ENCODE results near the gene HOXA1.

Gene HOXA1

DNA sequence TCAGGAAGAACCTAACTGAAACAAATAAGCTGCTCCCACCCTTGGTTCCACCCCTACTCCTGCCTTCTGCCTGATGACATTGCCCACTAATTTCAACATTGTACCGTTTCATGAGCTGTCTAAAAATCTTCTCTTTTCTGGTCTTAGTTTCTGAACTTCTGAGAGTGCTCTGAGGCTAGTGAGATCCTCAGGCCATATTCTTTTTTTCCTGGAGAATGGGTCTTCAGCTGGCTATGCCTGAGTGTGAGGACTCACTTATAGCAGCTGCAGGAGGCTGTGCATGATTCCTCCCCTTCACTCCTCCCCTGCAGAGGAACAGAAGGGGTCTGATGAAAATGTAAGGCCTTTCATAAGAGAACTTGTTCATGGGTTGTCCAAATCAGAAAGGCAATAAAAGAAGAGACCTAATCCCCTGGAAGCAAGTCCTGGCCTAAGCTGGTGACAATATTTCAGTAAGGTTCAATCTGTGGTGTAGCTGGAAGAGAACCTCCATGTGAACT lies 23.7 kb upstream of the HOXA1 start:
- Histone ChIP-seq H2BK5ac (ENCODE audit: low read length) (no peak overlapping the region), H3K4me2 (ENCODE audit: low read length) (no peak overlapping the region), H2BK120ac (ENCODE audit: low read depth, low read length) (no peak overlapping the region), H3K27ac (ENCODE audit: low read depth, low read length) (no peak overlapping the region), H3K79me2 (ENCODE audit: control insufficient read depth, insufficient read depth, low read length) (no peaks in the 10 kb centered on the region), H3K9ac (ENCODE audit: low read length) (no peak overlapping the region), H3K27me3 (ENCODE audit: insufficient read depth, low read length, poor library complexity) (peaks cover 95% of the 10 kb centered on the region), H3K23ac (ENCODE audit: low read length) (no peak overlapping the region), H3K36me3 (ENCODE audit: control insufficient read depth, insufficient read depth, low read length) (no peaks in the 10 kb centered on the region), H4K8ac (ENCODE audit: low read depth, low read length) (no peak overlapping the region), H3K79me1 (ENCODE audit: low read length) (no peaks in the 10 kb centered on the region), H4K5ac (ENCODE audit: low read length) (no peak overlapping the region), H3K18ac (ENCODE audit: low read length) (no peak overlapping the region), H2BK15ac (replicated peaks; ENCODE audit: low read depth) (no peak overlapping the region), H3K56ac (ENCODE audit: low read length) (no peak overlapping the region), H2AK5ac (ENCODE audit: low read length) (no peak overlapping the region), H3K4me1 (ENCODE audit: control insufficient read depth, low read depth, low read length) (no peaks in the 10 kb centered on the region), H3K4me3 (ENCODE audit: low read length) (no peak overlapping the region), H3K4ac (ENCODE audit: low read depth, low read length) (no peak overlapping the region)
- DNase-seq = no peak
- no CpG with 5 or more reads among the region's 1 CpG for WGBS (ENCODE audit: extremely low coverage, insufficient coverage, low lambda C conversion rate)

DNA sequence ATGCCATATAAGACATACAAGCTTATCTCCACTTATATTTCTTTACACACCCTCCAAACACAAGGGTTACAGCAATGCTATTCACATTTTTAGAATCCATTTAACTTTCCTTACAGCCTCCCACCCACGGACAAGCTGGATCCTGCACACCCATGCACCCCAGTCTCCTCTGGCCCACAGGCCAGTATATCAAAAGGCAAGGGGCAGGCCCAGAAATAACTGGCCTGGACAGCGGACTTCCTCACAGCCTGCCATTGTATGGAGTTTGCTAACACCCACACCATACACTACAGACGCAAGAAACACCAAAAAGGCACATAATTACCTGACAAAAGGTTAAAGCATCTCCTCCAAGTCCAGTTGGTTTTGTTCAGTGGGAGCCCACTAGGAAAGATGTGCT lies 22.8 kb upstream of the HOXA1 start:
- H3K36me3 ChIP-seq (ENCODE audit: control insufficient read depth, insufficient read depth, low read length) = no peaks in the 10 kb centered on the region
- H3K27ac ChIP-seq (ENCODE audit: low read depth, low read length) = no peak overlapping the region
- H3K56ac ChIP-seq (ENCODE audit: low read length) = no peak overlapping the region
- H2AK5ac ChIP-seq (ENCODE audit: low read length) = no peak overlapping the region
- DNase-seq = no peak
- H2BK15ac ChIP-seq (replicated peaks; ENCODE audit: low read depth) = no peak overlapping the region
- H2BK120ac ChIP-seq (ENCODE audit: low read depth, low read length) = no peak overlapping the region
- no peak overlapping the region for H3K4me3 ChIP-seq (ENCODE audit: low read length)
- peaks cover 91% of the 10 kb centered on the region for H3K27me3 ChIP-seq (ENCODE audit: insufficient read depth, low read length, poor library complexity)
- H3K23ac ChIP-seq (ENCODE audit: low read length) = no peak overlapping the region
- no CpG with 5 or more reads among the region's 3 CpGs for WGBS (ENCODE audit: extremely low coverage, insufficient coverage, low lambda C conversion rate)
- H3K18ac ChIP-seq (ENCODE audit: low read length) = no peak overlapping the region
- no peaks in the 10 kb centered on the region for H3K79me2 ChIP-seq (ENCODE audit: control insufficient read depth, insufficient read depth, low read length)
- H4K8ac ChIP-seq (ENCODE audit: low read depth, low read length) = no peak overlapping the region
- H3K4ac ChIP-seq (ENCODE audit: low read depth, low read length) = no peak overlapping the region
- H3K4me2 ChIP-seq (ENCODE audit: low read length) = no peak overlapping the region
- H2BK5ac ChIP-seq (ENCODE audit: low read length) = no peak overlapping the region
- no peak overlapping the region for H3K9ac ChIP-seq (ENCODE audit: low read length)
- no peaks in the 10 kb centered on the region for H3K79me1 ChIP-seq (ENCODE audit: low read length)
- H4K5ac ChIP-seq (ENCODE audit: low read length) = no peak overlapping the region
- H3K4me1 ChIP-seq (ENCODE audit: control insufficient read depth, low read depth, low read length) = no peaks in the 10 kb centered on the region

DNA sequence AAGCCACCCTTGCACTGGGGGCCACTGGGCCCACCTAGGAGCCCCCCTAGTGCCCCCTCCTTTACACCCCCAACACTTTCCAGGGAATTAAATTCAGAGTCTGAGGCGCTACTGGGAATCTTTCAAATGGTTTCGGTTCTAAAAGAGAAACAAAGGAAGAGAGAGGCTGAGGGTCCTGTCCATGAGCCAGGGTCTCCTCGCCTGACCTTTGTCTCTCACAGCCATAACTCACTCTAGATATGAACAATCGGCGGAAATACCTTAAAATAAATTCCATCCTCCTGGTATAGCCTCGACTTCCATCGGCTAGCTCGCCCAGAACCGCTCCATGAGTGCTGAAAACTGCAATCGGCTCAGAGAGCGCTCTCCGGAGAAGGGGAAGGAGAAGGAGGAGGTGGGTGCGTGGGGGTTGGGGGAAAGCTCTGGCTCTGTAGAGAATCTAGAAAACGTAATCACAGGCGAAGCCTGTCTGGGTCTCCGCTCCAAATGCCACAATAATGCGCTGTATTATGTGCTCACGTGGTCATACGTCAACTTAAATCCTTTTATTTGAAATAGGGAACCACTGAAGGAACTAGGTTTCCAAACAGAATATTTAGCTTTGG lies 22.2 kb upstream of the HOXA1 start:
- H2BK5ac ChIP-seq (ENCODE audit: low read length) = no peak overlapping the region
- no peak for DNase-seq
- H3K27ac ChIP-seq (ENCODE audit: low read depth, low read length) = no peak overlapping the region
- no peak overlapping the region for H2AK5ac ChIP-seq (ENCODE audit: low read length)
- H4K8ac ChIP-seq (ENCODE audit: low read depth, low read length) = no peak overlapping the region
- H3K56ac ChIP-seq (ENCODE audit: low read length) = no peak overlapping the region
- no peak overlapping the region for H2BK15ac ChIP-seq (replicated peaks; ENCODE audit: low read depth)
- no peak overlapping the region for H3K4me3 ChIP-seq (ENCODE audit: low read length)
- H3K18ac ChIP-seq (ENCODE audit: low read length) = no peak overlapping the region
- H3K23ac ChIP-seq (ENCODE audit: low read length) = no peak overlapping the region
- no peak overlapping the region for H3K9ac ChIP-seq (ENCODE audit: low read length)
- no peak overlapping the region for H2BK120ac ChIP-seq (ENCODE audit: low read depth, low read length)
- H3K27me3 ChIP-seq (ENCODE audit: insufficient read depth, low read length, poor library complexity) = peaks cover 90% of the 10 kb centered on the region
- H3K4me2 ChIP-seq (ENCODE audit: low read length) = no peak overlapping the region
- no peaks in the 10 kb centered on the region for H3K79me1 ChIP-seq (ENCODE audit: low read length)
- no peak overlapping the region for H4K5ac ChIP-seq (ENCODE audit: low read length)
- no peaks in the 10 kb centered on the region for H3K4me1 ChIP-seq (ENCODE audit: control insufficient read depth, low read depth, low read length)
- H3K4ac ChIP-seq (ENCODE audit: low read depth, low read length) = no peak overlapping the region
- WGBS (ENCODE audit: extremely low coverage, insufficient coverage, low lambda C conversion rate) = no CpG with 5 or more reads among the region's 19 CpGs
- H3K79me2 ChIP-seq (ENCODE audit: control insufficient read depth, insufficient read depth, low read length) = no peaks in the 10 kb centered on the region
- H3K36me3 ChIP-seq (ENCODE audit: control insufficient read depth, insufficient read depth, low read length) = no peaks in the 10 kb centered on the region

DNA sequence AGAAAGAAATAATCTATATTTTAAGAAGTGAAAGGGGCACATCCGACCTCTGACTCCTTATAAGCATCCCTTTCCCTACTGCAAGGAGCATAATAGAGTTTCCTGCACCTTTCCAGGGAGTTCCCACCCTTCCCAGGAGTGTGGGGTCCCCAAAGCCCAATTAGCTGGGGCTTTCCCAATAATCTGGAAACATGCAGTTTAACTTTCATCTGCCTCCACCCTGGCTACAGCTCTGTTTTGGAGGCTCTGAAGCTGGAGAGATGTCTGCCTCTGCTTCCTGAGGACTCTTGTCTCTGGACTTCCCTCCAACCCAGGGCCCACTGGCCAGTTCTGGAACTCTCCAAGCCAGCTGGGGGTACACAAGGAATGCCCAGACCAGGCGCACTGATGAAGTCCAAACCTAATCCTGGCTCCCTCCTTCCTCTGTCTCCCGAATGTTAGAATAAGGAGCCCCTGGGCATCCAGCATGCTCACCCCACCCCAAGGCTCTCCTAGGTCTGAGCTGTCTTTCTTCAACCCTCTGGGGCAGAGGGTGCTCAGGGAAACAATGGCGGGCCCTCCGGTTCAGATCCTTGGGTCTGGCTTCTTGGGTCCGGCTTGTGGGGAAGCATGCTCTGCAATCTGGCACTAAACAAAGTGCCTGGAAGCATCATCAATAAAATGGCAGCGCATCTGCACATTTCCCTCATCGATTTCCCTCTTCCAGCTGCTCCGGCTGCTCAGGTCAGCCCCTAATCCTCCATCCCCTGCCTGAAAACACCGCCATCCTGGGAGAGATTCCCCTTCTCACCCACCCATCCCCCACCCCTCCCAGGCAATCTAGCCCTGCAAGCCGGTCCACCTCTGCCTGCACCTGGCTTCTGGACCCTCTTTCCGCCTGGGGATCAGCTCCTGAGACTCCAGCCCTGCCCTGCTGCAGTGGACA lies 21.4 kb upstream of the HOXA1 start:
- Histone ChIP-seq H2BK15ac (replicated peaks; ENCODE audit: low read depth) (no peak overlapping the region), H3K79me2 (ENCODE audit: control insufficient read depth, insufficient read depth, low read length) (no peaks in the 10 kb centered on the region), H3K4me1 (ENCODE audit: control insufficient read depth, low read depth, low read length) (no peaks in the 10 kb centered on the region), H3K4ac (ENCODE audit: low read depth, low read length) (no peak overlapping the region), H2BK120ac (ENCODE audit: low read depth, low read length) (no peak overlapping the region), H3K18ac (ENCODE audit: low read length) (no peak overlapping the region), H3K27me3 (ENCODE audit: insufficient read depth, low read length, poor library complexity) (peaks cover 87% of the 10 kb centered on the region), H4K5ac (ENCODE audit: low read length) (no peak overlapping the region), H3K4me3 (ENCODE audit: low read length) (no peak overlapping the region), H4K8ac (ENCODE audit: low read depth, low read length) (no peak overlapping the region), H3K9ac (ENCODE audit: low read length) (no peak overlapping the region), H2AK5ac (ENCODE audit: low read length) (no peak overlapping the region), H3K23ac (ENCODE audit: low read length) (no peak overlapping the region), H3K56ac (ENCODE audit: low read length) (no peak overlapping the region), H3K79me1 (ENCODE audit: low read length) (no peaks in the 10 kb centered on the region), H3K4me2 (ENCODE audit: low read length) (no peak overlapping the region), H3K27ac (ENCODE audit: low read depth, low read length) (no peak overlapping the region), H3K36me3 (ENCODE audit: control insufficient read depth, insufficient read depth, low read length) (no peaks in the 10 kb centered on the region), H2BK5ac (ENCODE audit: low read length) (no peak overlapping the region)
- DNase-seq = no peak
- WGBS (ENCODE audit: extremely low coverage, insufficient coverage, low lambda C conversion rate) = no CpG with 5 or more reads among the region's 12 CpGs

- Histone ChIP-seq H3K4me2 (ENCODE audit: low read length) (no peak overlapping the region), H3K9ac (ENCODE audit: low read length) (no peak overlapping the region), H3K4ac (ENCODE audit: low read depth, low read length) (no peak overlapping the region), H2BK120ac (ENCODE audit: low read depth, low read length) (no peak overlapping the region), H3K36me3 (ENCODE audit: control insufficient read depth, insufficient read depth, low read length) (no peaks in the 10 kb centered on the region), H3K4me1 (ENCODE audit: control insufficient read depth, low read depth, low read length) (no peaks in the 10 kb centered on the region), H3K23ac (ENCODE audit: low read length) (no peak overlapping the region), H2BK5ac (ENCODE audit: low read length) (no peak overlapping the region), H4K8ac (ENCODE audit: low read depth, low read length) (no peak overlapping the region), H3K27ac (ENCODE audit: low read depth, low read length) (no peak overlapping the region), H2AK5ac (ENCODE audit: low read length) (no peak overlapping the region), H3K79me2 (ENCODE audit: control insufficient read depth, insufficient read depth, low read length) (no peaks in the 10 kb centered on the region), H3K4me3 (ENCODE audit: low read length) (no peak overlapping the region), H2BK15ac (replicated peaks; ENCODE audit: low read depth) (no peak overlapping the region), H3K27me3 (ENCODE audit: insufficient read depth, low read length, poor library complexity) (peaks cover 86% of the 10 kb centered on the region), H3K56ac (ENCODE audit: low read length) (no peak overlapping the region), H3K79me1 (ENCODE audit: low read length) (no peaks in the 10 kb centered on the region), H3K18ac (ENCODE audit: low read length) (no peak overlapping the region), H4K5ac (ENCODE audit: low read length) (no peak overlapping the region)
- no CpG with 5 or more reads among the region's 20 CpGs for WGBS (ENCODE audit: extremely low coverage, insufficient coverage, low lambda C conversion rate)
- no peak for DNase-seq
Observed at GRCh38 chr7:27116031-27116961, 20.5 kb upstream of the HOXA1 start.

Measured in mesendoderm (in vitro differentiated cells).